GM18519 (cell line): ENCODE measurements around the gene CTNNA2.
"Not testable (repeated sequence)": the region's sequence is repeated elsewhere in the genome, so short reads cannot be mapped to it uniquely, and the experiment has no call there.

Experiments
- ATAC-seq: cut with Tn5 transposase; IDR thresholded peaks from one replicate; pipeline ENCODE4 v1.9.1; 2021; ENCODE audit warnings: mild to moderate bottlenecking, moderate library complexity; ENCODE audit not compliant: unreplicated experiment, low FRiP score

CTNNA2 gene

GRCh38 chr2:80120866-80121265 is 608.0 kb downstream of the CTNNA2 start:
- ATAC-seq, result no peak

- no peak for ATAC-seq
Measured at GRCh38 chr2:80122675-80123074, 609.8 kb downstream of the CTNNA2 start.

GRCh38 chr2:80126596-80127189 is 613.8 kb downstream of the CTNNA2 start:
- no peak for ATAC-seq

- no peak for ATAC-seq
Measured at GRCh38 chr2:80128080-80128479, 615.2 kb downstream of the CTNNA2 start.

- no peak for ATAC-seq
Measured at GRCh38 chr2:80132281-80132680, 619.4 kb downstream of the CTNNA2 start.

- ATAC-seq, result no peak
Measured at GRCh38 chr2:80135001-80135400, 622.1 kb downstream of the CTNNA2 start.

GRCh38 chr2:80136338-80136737 is 623.5 kb downstream of the CTNNA2 start:
- no peak for ATAC-seq

- no peak for ATAC-seq
Measured at GRCh38 chr2:80139001-80139400, 626.1 kb downstream of the CTNNA2 start.

- no peak for ATAC-seq
Measured at GRCh38 chr2:80141007-80141726, 628.3 kb downstream of the CTNNA2 start.

- ATAC-seq, result no peak
Measured at GRCh38 chr2:80145499-80145898, 632.6 kb downstream of the CTNNA2 start.

- not testable (repeated sequence) for ATAC-seq
Measured at GRCh38 chr2:80146757-80147156, 633.9 kb downstream of the CTNNA2 start.

GRCh38 chr2:80147690-80148089 is 634.8 kb downstream of the CTNNA2 start:
- no peak for ATAC-seq

GRCh38 chr2:80148906-80149305 is 636.1 kb downstream of the CTNNA2 start:
- ATAC-seq, result no peak

- ATAC-seq, result no peak
Measured at GRCh38 chr2:80149991-80150390, 637.1 kb downstream of the CTNNA2 start.

- no peak for ATAC-seq
Measured at GRCh38 chr2:80151248-80151647, 638.4 kb downstream of the CTNNA2 start.

GRCh38 chr2:80151651-80152050 is 638.8 kb downstream of the CTNNA2 start:
- ATAC-seq, result no peak

GRCh38 chr2:80153151-80153550 is 640.3 kb downstream of the CTNNA2 start:
- no peak for ATAC-seq

- ATAC-seq, result no peak
Measured at GRCh38 chr2:80153768-80154167, 640.9 kb downstream of the CTNNA2 start.

GRCh38 chr2:80154231-80154915 is 641.5 kb downstream of the CTNNA2 start:
- ATAC-seq, result no peak

- ATAC-seq, result no peak
Measured at GRCh38 chr2:80164375-80164774, 651.5 kb downstream of the CTNNA2 start.

- no peak for ATAC-seq
Measured at GRCh38 chr2:80166483-80167171, 653.8 kb downstream of the CTNNA2 start.
